ENCODE measurements around the gene PROK2.

GRCh38 chr3:71771126-71771525, 13.8 kb downstream of the PROK2 start:
- TF ChIP-seq POLR2A (IDR thresholded peaks at IDR 0.05) = no peak
- TF ChIP-seq, protein P1, sequence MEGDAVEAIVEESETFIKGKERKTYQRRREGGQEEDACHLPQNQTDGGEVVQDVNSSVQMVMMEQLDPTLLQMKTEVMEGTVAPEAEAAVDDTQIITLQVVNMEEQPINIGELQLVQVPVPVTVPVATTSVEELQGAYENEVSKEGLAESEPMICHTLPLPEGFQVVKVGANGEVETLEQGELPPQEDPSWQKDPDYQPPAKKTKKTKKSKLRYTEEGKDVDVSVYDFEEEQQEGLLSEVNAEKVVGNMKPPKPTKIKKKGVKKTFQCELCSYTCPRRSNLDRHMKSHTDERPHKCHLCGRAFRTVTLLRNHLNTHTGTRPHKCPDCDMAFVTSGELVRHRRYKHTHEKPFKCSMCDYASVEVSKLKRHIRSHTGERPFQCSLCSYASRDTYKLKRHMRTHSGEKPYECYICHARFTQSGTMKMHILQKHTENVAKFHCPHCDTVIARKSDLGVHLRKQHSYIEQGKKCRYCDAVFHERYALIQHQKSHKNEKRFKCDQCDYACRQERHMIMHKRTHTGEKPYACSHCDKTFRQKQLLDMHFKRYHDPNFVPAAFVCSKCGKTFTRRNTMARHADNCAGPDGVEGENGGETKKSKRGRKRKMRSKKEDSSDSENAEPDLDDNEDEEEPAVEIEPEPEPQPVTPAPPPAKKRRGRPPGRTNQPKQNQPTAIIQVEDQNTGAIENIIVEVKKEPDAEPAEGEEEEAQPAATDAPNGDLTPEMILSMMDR (IDR thresholded peaks at IDR 0.05 in 8 of 11, conservative IDR thresholded peaks at IDR 0.05 in 3 of 11) = no peak

Data from spleen (tissue), 7 donors.